HG03378 (cell line): ENCODE results near the gene VTA1.
"Not testable (repeated sequence)": the region's sequence is repeated elsewhere in the genome, so short reads cannot be mapped to it uniquely, and the experiment has no call there.

ENCODE experiments used
- ATAC-seq: cut with Tn5 transposase; IDR thresholded peaks from one replicate; pipeline ENCODE4 v1.9.1; 2021; ENCODE audit warnings: mild to moderate bottlenecking, moderate library complexity; ENCODE audit not compliant: unreplicated experiment

The VTA1 gene

GRCh38 chr6:142223938-142224337, 76.9 kb downstream of the VTA1 start:
- ATAC-seq: no peak

GRCh38 chr6:142225115-142225514, 78.1 kb downstream of the VTA1 start:
- no peak for ATAC-seq

GRCh38 chr6:142225552-142225951, 78.5 kb downstream of the VTA1 start:
- ATAC-seq: no peak

- ATAC-seq: no peak
These were observed 79.7 kb downstream of the VTA1 start for GRCh38 chr6:142226731-142227130.

GRCh38 chr6:142229518-142230270, 82.6 kb downstream of the VTA1 start:
- not testable (repeated sequence) for ATAC-seq

GRCh38 chr6:142232206-142233044, 85.4 kb downstream of the VTA1 start:
- peak; percentile 63 for ATAC-seq

- ATAC-seq: no peak
These were observed 87.1 kb downstream of the VTA1 start for GRCh38 chr6:142233945-142234682.

GRCh38 chr6:142235272-142235671, 88.2 kb downstream of the VTA1 start:
- ATAC-seq: no peak

- no peak for ATAC-seq
These were observed 88.7 kb downstream of the VTA1 start for GRCh38 chr6:142235791-142236190.

- no peak for ATAC-seq
These were observed 89.6 kb downstream of the VTA1 start for GRCh38 chr6:142236691-142237090.

- ATAC-seq: no peak
These were observed 91.8 kb downstream of the VTA1 start for GRCh38 chr6:142238881-142239280.

- ATAC-seq: no peak
These were observed 93.1 kb downstream of the VTA1 start for GRCh38 chr6:142240179-142240578.

GRCh38 chr6:142241061-142241460, 94.0 kb downstream of the VTA1 start:
- no peak for ATAC-seq

- ATAC-seq: no peak
These were observed 95.2 kb downstream of the VTA1 start for GRCh38 chr6:142242269-142242668.

- ATAC-seq: peak; percentile 75
These were observed 99.9 kb downstream of the VTA1 start for GRCh38 chr6:142246960-142247359.

- ATAC-seq: no peak
These were observed 102.2 kb downstream of the VTA1 start for GRCh38 chr6:142249266-142249665.

GRCh38 chr6:142251930-142252445, 104.9 kb downstream of the VTA1 start:
- ATAC-seq: no peak

- ATAC-seq: no peak
These were observed 107.5 kb downstream of the VTA1 start for GRCh38 chr6:142254513-142254912.

- no peak for ATAC-seq
These were observed 108.7 kb downstream of the VTA1 start for GRCh38 chr6:142255785-142256184.

- no peak for ATAC-seq
These were observed 111.2 kb downstream of the VTA1 start for GRCh38 chr6:142258305-142258704.

- no peak for ATAC-seq
These were observed 111.7 kb downstream of the VTA1 start for GRCh38 chr6:142258757-142259156.
